H7 (cell line): ENCODE measurements around the gene PPP1R12C. TPM values are rescaled to one million over a fixed set of nuclear protein-coding genes. Genes with fewer than 3 reads are reported as not detected.
A peak's percentile ranks its signal among the peaks of the same experiment; 100 is the strongest.
"Not testable (repeated sequence)": the region's sequence is repeated elsewhere in the genome, so short reads cannot be mapped to it uniquely, and the experiment has no call there.

Experiments used
- DNase-seq: peaks from one replicate; pipeline ENCODE4 v3.0.0; 2012
- H3K27me3 ChIP-seq: 2 replicates; pipeline ENCODE4 v1.6.0; 2011; ENCODE audit warnings: mild to moderate bottlenecking, low read length; ENCODE audit not compliant: control insufficient read depth, insufficient read depth
- H3K36me3 ChIP-seq: replicated peaks from 2 replicates; pipeline ENCODE4 v1.5.1; 2011; ENCODE audit warnings: low read length; ENCODE audit not compliant: control insufficient read depth, insufficient read depth
- H3K4me3 ChIP-seq: 2 replicates; pipeline ENCODE4 v1.5.1; 2011; ENCODE audit warnings: low read depth, mild to moderate bottlenecking, control low read depth, low read length, moderate library complexity; ENCODE audit not compliant: insufficient read depth
- total RNA-seq: library from RNA; depleted of rRNA; stranded (reverse); fragments of >200 nt; shearing (Covaris generic); gene quantifications from 2 replicates; pipeline ENCODE4 v1.2.3, GENCODE V29; 2014

The PPP1R12C gene
- total RNA-seq, 1 experiment from 2014 or later: 66.4 TPM

DNA sequence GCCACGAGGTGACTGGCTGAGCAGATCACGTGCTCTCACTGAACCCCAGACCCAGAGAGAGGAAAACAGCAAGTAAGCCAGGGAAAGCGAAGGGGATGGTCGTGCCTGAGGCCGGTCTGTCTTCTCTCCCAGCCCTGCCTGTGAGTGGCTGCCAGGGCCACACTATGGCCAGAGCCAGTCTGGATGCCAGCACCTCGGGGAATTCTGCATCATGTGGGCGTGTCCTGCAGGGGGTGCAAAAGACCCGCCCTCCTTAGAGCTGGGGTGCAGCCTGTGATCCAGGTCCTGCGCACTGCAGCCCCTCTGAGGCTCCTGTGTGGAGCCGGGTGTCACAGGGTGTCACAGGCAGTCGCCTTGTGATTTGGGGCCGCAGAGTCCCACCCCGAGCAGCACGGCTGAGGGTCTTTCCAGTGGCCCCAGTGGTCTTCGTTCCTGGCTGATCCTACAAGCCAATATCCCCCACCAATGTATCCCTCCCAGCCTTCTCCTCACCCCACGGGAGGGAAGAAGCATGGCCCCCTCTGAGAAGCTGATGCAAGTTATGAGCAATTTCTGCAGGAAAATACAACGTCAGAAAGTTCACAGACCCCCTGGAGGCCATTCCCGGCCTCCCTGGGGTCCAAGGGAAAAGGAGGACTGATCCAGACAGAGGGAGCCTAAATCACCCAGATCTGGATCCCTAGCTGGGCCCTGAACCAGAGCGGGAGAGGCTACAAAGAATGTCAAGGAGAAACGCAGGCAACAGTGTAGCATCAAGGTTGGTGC lies 7.7 kb downstream of the PPP1R12C start:
- Histone ChIP-seq H3K36me3 (no peaks in the 10 kb centered on the region), H3K27me3 (no peaks in the 10 kb centered on the region), H3K4me3 (no peak overlapping the region)
- DNase-seq: peak; percentile 59

DNA sequence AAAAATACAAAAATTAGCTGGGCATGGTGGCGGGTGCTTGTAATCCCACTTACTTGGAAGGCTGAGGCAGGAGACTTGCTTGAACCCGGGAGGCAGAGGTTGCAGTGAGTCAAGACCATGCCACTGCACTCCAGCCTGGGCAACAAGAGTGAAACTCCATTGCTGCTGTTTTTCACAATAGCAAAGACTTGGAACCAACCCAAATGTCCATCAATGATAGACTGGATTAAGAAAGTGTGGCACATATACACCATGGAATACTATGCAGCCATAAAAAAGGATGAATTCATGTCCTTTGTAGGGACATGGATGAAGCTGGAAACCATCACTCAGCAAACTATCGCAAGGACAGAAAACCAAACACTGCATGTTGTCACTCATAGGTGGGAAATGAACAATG lies 10.2 kb downstream of the PPP1R12C start:
- not testable (repeated sequence) for H3K4me3 ChIP-seq, DNase-seq, H3K27me3 ChIP-seq, H3K36me3 ChIP-seq

DNA sequence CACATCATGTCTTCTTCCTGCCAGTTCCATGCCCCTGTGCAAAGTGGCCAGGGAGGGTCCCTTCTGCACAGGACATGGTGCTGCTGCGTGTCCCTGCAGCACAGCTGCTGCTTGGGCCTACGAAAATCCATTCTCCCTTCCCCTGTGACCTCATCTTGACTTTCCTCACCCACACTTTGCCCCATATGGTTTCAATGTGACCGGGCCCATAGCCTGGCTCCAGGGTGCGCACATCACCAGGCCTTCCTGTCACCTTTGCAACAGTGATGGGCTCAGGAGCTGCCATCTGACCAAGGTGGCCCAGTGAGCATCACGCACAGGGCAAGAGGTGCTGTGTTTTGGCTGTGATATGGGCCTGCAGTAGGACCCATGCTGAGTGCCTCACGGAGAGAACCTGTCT lies 10.8 kb downstream of the PPP1R12C start:
- H3K27me3 ChIP-seq: no peaks in the 10 kb centered on the region
- no peak for DNase-seq
- no peak overlapping the region for H3K4me3 ChIP-seq
- peaks cover 2% of the 10 kb centered on the region for H3K36me3 ChIP-seq

GRCh38 chr19:55105237-55105636 lies 12.2 kb downstream of the PPP1R12C start:
- Histone ChIP-seq H3K27me3 (no peaks in the 10 kb centered on the region), H3K36me3 (peaks cover 2% of the 10 kb centered on the region), H3K4me3 (no peak overlapping the region)
- no peak for DNase-seq

DNA sequence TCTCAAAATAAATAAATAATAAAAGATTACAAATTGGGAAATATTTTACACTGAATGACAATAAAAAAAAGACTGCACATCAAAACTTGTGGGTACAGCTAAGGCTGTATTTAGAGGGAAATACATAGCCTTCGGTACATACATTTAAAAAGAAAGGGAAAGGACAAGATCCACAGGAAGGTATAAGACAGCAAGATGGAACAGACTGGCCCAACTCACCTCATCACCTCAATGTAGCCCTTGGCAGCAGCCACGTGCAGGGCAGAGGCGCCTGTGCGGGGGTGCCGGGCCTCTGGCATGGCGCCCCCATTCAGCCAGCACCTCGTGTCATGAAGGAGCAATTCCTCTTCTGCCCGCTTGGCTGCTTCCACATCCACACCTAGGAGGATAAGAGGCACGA lies 14.2 kb downstream of the PPP1R12C start:
- no peak overlapping the region for H3K4me3 ChIP-seq
- peaks cover 2% of the 10 kb centered on the region for H3K36me3 ChIP-seq
- H3K27me3 ChIP-seq: no peaks in the 10 kb centered on the region
- peak; percentile 26 for DNase-seq

- no peak overlapping the region for H3K4me3 ChIP-seq
- no peaks in the 10 kb centered on the region for H3K27me3 ChIP-seq
- H3K36me3 ChIP-seq: peaks cover 2% of the 10 kb centered on the region
- DNase-seq: no peak
Observed at GRCh38 chr19:55101261-55101660, 16.2 kb downstream of the PPP1R12C start.

DNA sequence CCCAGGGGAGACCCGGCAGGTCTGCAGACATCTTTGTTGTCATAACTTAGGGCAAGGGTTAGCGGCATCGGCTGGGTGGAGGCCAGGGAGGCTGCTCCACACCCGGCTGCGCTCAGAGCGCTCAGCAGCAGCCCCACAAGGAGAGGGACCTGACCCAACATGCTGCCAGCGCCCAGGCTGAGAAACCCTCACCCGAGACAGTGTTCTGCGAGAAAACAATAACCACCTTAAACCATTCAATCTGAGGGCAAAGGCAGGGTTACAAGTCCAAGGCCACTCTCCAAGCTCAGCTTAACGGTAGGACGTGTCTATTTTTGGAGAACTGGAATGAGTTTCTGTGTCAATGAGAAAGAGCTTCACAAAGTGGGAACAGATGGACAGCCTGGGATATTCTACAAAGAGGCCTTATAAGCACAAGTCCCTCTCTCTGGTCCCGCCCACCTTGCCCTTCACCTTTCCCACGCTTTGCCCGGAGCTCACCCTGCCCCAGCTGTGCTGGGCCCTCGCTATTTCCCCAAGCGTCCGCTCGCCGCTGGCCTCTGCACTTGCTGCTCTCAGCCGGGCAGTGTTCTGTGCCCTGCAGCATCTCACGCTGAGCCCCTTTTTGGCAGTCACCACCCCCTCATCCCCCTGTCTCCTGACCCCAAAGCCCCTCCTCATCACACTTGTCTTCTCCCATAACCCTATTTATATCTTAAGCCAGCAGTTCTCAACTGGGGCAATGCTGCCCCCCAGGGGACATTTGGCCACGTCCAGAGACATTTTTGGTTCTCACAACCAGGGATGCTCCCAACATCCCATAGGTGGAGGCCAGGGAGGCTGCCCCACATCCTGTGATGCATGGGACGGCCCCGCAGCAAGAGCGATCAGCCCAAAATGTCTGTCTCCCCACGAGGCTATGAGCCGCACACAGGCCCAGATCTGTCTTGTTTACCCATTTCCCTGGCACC lies 17.6 kb downstream of the PPP1R12C start:
- peak; percentile 82 for DNase-seq
- H3K27me3 ChIP-seq: no peaks in the 10 kb centered on the region
- H3K36me3 ChIP-seq: peaks cover 2% of the 10 kb centered on the region
- H3K4me3 ChIP-seq: no peak overlapping the region

- H3K4me3 ChIP-seq: no peak overlapping the region
- DNase-seq: peak; percentile 80
- H3K36me3 ChIP-seq: peaks cover 2% of the 10 kb centered on the region
- no peaks in the 10 kb centered on the region for H3K27me3 ChIP-seq
Observed at GRCh38 chr19:55098716-55099556, 18.5 kb downstream of the PPP1R12C start.

DNA sequence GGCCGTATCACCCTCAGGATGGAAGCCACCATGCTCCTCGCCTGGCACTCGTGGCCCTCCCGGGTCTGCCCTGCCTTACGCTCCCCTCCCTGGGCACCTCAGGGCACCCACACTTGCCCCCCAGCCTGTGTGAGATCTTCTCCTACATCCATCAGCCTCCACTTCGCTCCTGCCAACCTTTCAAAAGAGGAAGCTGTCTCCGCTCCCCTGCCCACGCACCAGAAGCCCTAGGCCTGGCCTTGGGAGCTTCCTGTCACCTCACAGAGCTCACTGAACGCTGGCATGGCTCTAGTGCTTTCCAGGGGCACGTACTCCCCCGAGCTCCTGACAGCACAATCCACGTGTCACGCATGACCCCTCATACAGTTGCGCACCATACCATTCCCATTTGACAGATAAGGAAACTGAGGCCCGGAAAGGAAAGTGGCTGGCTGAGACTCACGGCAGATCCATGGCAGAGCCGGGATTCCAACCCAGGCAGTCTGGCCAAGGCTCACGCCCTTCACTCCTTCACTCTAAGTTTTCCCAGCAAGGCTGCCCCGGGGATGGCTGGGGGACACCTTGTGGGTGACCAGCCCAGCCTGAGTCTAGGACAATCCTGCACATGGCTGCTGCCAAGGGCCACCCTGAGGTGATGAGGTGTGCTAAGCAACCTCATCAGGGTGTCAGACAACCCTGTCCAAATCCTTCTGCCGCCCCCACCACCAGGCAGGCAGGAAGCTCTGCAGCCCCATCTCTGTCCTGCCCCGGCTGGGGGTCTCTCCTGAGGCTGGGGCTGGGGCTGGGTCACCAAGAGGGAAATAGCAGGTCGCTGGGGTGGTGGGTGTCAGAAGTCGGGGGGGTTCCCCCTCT lies 19.3 kb downstream of the PPP1R12C start:
- peak; percentile 46 for DNase-seq
- H3K36me3 ChIP-seq: no peaks in the 10 kb centered on the region
- H3K4me3 ChIP-seq: no peak overlapping the region
- H3K27me3 ChIP-seq: no peaks in the 10 kb centered on the region

DNA sequence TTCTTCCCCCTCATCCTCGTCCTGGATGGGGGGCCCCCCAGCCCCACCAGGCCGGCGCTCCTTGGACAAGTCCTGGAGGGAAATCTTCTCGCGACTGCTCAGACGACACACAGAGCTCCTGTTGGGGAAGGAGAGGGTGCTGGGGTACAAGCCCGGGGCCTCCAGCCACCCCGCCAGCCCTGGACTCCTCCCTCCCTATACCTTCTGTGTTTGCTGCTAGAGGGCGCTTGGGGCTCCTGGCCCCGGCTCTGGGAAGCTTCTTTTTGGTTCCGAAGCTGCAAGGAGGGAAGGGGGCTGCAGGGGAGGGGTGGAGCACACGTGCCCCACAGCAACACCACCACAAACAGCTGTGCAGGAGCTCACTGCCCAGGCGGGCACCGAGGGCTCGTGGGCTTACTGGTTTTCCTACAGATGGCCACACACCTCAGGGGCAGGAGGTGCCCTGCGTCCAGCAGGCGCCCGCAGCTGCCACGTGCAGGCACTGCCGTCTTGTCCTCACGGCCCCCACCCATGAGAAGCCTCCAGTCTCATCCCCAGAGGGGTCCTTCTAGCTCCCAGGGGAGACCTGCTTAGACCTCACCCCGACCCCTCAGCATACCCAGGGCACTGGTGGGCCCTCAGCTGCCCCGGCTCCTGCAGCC lies 21.3 kb downstream of the PPP1R12C start:
- Histone ChIP-seq H3K4me3 (no peak overlapping the region), H3K27me3 (no peaks in the 10 kb centered on the region), H3K36me3 (no peaks in the 10 kb centered on the region; the same call in 1 of the 2 replicates)
- peak; percentile 86 for DNase-seq

- H3K27me3 ChIP-seq: no peaks in the 10 kb centered on the region
- DNase-seq: peak; percentile 82
- H3K36me3 ChIP-seq: no peaks in the 10 kb centered on the region; the same call in 1 of the 2 replicates
- H3K4me3 ChIP-seq: no peak overlapping the region
Observed at GRCh38 chr19:55095260-55096060, 22.0 kb downstream of the PPP1R12C start.

DNA sequence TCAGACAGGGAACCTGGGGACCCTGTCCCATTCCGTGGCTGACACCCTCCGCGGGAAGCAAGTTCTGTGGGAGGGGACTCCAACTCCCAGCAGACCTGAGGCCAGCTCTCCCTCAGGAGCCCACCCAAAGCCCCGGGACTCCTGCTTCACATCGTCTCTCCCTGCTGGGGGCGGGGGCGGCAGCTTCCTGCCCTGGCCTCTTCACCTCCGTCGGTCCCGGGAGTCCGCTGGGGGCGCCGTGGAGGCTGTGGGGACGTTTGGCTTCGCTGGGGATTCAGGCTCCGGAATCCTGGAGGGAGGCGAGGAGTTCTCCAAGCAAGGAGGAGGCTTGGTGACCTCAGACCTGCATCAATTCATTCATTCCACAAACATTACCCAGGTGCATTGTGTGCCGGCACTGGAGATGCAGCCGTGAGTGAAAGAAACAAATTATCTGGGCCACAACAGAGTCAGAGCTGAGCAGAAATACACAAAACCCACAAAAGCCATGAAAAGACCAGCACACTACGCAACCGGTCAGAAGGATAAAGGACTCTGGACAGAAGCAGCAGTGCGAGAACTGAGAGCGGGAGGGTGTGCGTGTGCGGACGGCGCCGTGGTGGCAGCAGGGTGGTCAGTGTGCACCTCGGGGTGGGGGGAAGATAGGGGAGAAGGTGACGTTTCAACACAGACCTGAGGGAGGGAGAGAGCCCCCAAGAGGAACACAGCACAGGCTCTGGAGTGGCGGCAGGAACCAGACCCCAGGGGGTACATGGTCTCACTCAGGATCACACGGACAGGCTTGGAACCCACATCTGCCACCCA lies 22.8 kb downstream of the PPP1R12C start:
- peak; percentile 90 for DNase-seq
- H3K36me3 ChIP-seq: no peaks in the 10 kb centered on the region; the same call in 1 of the 2 replicates
- H3K4me3 ChIP-seq: no peak overlapping the region
- no peaks in the 10 kb centered on the region for H3K27me3 ChIP-seq
